IMR-90 (cell line): ENCODE results near the gene ZNHIT1.

Source experiments
- BHLHE40 ChIP-seq: fragments of 150-350 bp; IDR thresholded peaks from 2 replicates; pipeline ENCODE4 v1.6.1; 2016; ENCODE audit warnings: mild to moderate bottlenecking, low read depth, low read length
- CEBPB ChIP-seq: IDR thresholded peaks from 2 replicates; pipeline ENCODE4 v1.6.1; 2012; ENCODE audit warnings: low read depth, low read length, improper control_type of control experiment
- CTCF ChIP-seq: conservative IDR thresholded peaks from 2 replicates; pipeline ENCODE4 v1.5.1; 2012; ENCODE audit warnings: mild to moderate bottlenecking, low read depth, low read length, improper control_type of control experiment
- ELK1 ChIP-seq: fragments of 150-350 bp; IDR thresholded peaks from 2 replicates; pipeline ENCODE4 v1.6.1; 2016; ENCODE audit warnings: low read depth, mild to moderate bottlenecking, low read length, moderate library complexity, borderline replicate concordance
- FOS ChIP-seq: fragments of 150-350 bp; IDR thresholded peaks from 2 replicates; pipeline ENCODE4 v1.6.1; 2016; ENCODE audit warnings: low read depth, low read length
- MAFK ChIP-seq: IDR thresholded peaks from 2 replicates; pipeline ENCODE4 v1.6.1; 2012; ENCODE audit warnings: low read depth, low read length, improper control_type of control experiment
- MAZ ChIP-seq: IDR thresholded peaks from 2 replicates; pipeline ENCODE4 v1.6.1; 2012; ENCODE audit warnings: low read depth, mild to moderate bottlenecking, low read length, improper control_type of control experiment, moderate library complexity, borderline replicate concordance
- MXI1 ChIP-seq: IDR thresholded peaks from 2 replicates; pipeline ENCODE4 v1.6.1; 2012; ENCODE audit warnings: low read depth, mild to moderate bottlenecking, low read length, moderate library complexity, borderline replicate concordance
- POLR2A ChIP-seq: IDR thresholded peaks from 2 replicates; pipeline ENCODE4 v1.6.1; 2012; ENCODE audit warnings: mild to moderate bottlenecking, low read depth, low read length
- RAD21 ChIP-seq: IDR thresholded peaks from 2 replicates; pipeline ENCODE4 v1.6.1; 2012; ENCODE audit warnings: low read length, improper control_type of control experiment
- RCOR1 ChIP-seq: IDR thresholded peaks from 2 replicates; pipeline ENCODE4 v1.6.1; 2012; ENCODE audit warnings: mild to moderate bottlenecking, low read length, improper control_type of control experiment; ENCODE audit not compliant: insufficient replicate concordance
- RFX5 ChIP-seq: IDR thresholded peaks from 2 replicates; pipeline ENCODE4 v1.8.0; 2012; ENCODE audit warnings: low read depth, mild to moderate bottlenecking, low read length, moderate library complexity
- TF ChIP-seq, protein P1 (sequence below): fragments of 150-350 bp; IDR thresholded peaks from 2 replicates; pipeline ENCODE4 v1.6.1; 2017; ENCODE audit warnings: mild to moderate bottlenecking, antibody characterized with exemption, low read length, low read depth

GRCh38 chr7:101179117-101179516 is 38.8 kb upstream of the ZNHIT1 start:
- no peak for TF ChIP-seq CTCF
- no peak for TF ChIP-seq POLR2A
- TF ChIP-seq FOS: no peak
- no peak for TF ChIP-seq MAFK
- no peak for TF ChIP-seq RFX5
- TF ChIP-seq RAD21: no peak
- no peak for TF ChIP-seq MXI1
- TF ChIP-seq RCOR1: no peak
- no peak for TF ChIP-seq BHLHE40
- TF ChIP-seq, protein P1, sequence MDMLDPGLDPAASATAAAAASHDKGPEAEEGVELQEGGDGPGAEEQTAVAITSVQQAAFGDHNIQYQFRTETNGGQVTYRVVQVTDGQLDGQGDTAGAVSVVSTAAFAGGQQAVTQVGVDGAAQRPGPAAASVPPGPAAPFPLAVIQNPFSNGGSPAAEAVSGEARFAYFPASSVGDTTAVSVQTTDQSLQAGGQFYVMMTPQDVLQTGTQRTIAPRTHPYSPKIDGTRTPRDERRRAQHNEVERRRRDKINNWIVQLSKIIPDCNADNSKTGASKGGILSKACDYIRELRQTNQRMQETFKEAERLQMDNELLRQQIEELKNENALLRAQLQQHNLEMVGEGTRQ: no peak
- TF ChIP-seq MAZ: no peak
- TF ChIP-seq CEBPB: no peak
- TF ChIP-seq ELK1: no peak
